GM20431 (cell line): Measurements from ENCODE around the gene PPP1R14B.
"Not testable (repeated sequence)": the region's sequence is repeated elsewhere in the genome, so short reads cannot be mapped to it uniquely, and the experiment has no call there.

Experiments
- in situ Hi-C: fragments of 300-500 bp; cut with MseI, MboI; formaldehyde crosslinking; loops from one replicate; pipeline ENCODE4 v1.15.0; 2020; ENCODE audit warnings: low sequenced_read_pairs; ENCODE audit not compliant: unreplicated experiment

The PPP1R14B gene

GRCh38 chr11:64248578-64248977, 1.8 kb upstream of the PPP1R14B start:
- in situ Hi-C loops = no loop called here

GRCh38 chr11:64247729-64248531, 1.2 kb upstream of the PPP1R14B start:
- in situ Hi-C loops = no loop called here

- in situ Hi-C loops = not testable (repeated sequence)
These were observed 197 bp downstream of the PPP1R14B start for GRCh38 chr11:64246621-64246870.

- in situ Hi-C loops = no loop called here
These were observed 734 bp downstream of the PPP1R14B start for GRCh38 chr11:64245797-64246620.

- in situ Hi-C loops = no loop called here
These were observed 1.3 kb downstream of the PPP1R14B start for GRCh38 chr11:64245401-64245796.

GRCh38 chr11:64244966-64245365, 1.8 kb downstream of the PPP1R14B start:
- in situ Hi-C loops = no loop called here

GRCh38 chr11:64244107-64244506, 2.6 kb downstream of the PPP1R14B start:
- in situ Hi-C loops = no loop called here

- in situ Hi-C loops = no loop called here
These were observed 3.4 kb downstream of the PPP1R14B start for GRCh38 chr11:64243236-64243854.

GRCh38 chr11:64241491-64242374, 5.0 kb downstream of the PPP1R14B start:
- in situ Hi-C loops = no loop called here

GRCh38 chr11:64241241-64241490, 5.6 kb downstream of the PPP1R14B start:
- in situ Hi-C loops = no loop called here

- in situ Hi-C loops = no loop called here
These were observed 6.1 kb downstream of the PPP1R14B start, which contains the start of gene FKBP2 for GRCh38 chr11:64240435-64241240. Gene FKBP2, plus strand, starts transcription at chr11:64241095. Its CDS starts 1,293 bp downstream, at chr11:64242388.

- in situ Hi-C loops = no loop called here
These were observed 6.9 kb downstream of the PPP1R14B start for GRCh38 chr11:64239662-64240434.

GRCh38 chr11:64238999-64239398, 7.7 kb downstream of the PPP1R14B start:
- in situ Hi-C loops = no loop called here

- in situ Hi-C loops = no loop called here
These were observed 8.7 kb downstream of the PPP1R14B start for GRCh38 chr11:64238076-64238475.

GRCh38 chr11:64237484-64237951, 9.2 kb downstream of the PPP1R14B start:
- in situ Hi-C loops = no loop called here

GRCh38 chr11:64235437-64236161, 11.1 kb downstream of the PPP1R14B start:
- in situ Hi-C loops = no loop called here

GRCh38 chr11:64234647-64235379, 11.9 kb downstream of the PPP1R14B start:
- in situ Hi-C loops = no loop called here
